B cell (primary cell): ENCODE data around the gene GDF7. TPM values are rescaled to one million over a fixed set of nuclear protein-coding genes. Genes with fewer than 3 reads are reported as not detected.

Experiments used
- ATAC-seq: fragments of 200-7000 bp; cut with Tn5 transposase; one replicate; pipeline ENCODE4 v1.10.0; 2021; ENCODE audit warnings: low read depth, mild to moderate bottlenecking, moderate number of reproducible peaks, moderate library complexity
- CTCF ChIA-PET: fragments of 350-600 bp; sonication (Branson Sonifier 250); formaldehyde crosslinking; loops from one replicate; lab custom pipeline; 2021; ENCODE audit warnings: antibody characterized with exemption, inconsistent platforms; lab: Charles Lee
- POLR2A ChIA-PET: fragments of 350-600 bp; sonication (Branson Sonifier 250); formaldehyde crosslinking; loops from one replicate; lab custom pipeline; 2021; ENCODE audit warnings: antibody characterized with exemption; lab: Charles Lee
- DNase-seq: peaks from one replicate; pipeline ENCODE4 v3.0.0; 2013
- H2AFZ ChIP-seq: 2 replicates; pipeline ENCODE4 v1.6.1; 2012; ENCODE audit warnings: mild to moderate bottlenecking, low read depth, low read length; ENCODE audit not compliant: insufficient read depth, poor library complexity, severe bottlenecking
- H3K27ac ChIP-seq, 2 donors: 1 replicate in 1 of 2; 2 replicates in 1 of 2; pipeline ENCODE4 v1.5.1; 2012 to 2013; ENCODE audit warnings: low read length in 2 of 2, mild to moderate bottlenecking in 2 of 2, moderate library complexity in 1 of 2
- H3K27me3 ChIP-seq, 4 experiments: fragments of 200-600 bp in 1 of 4; sonication (generic) in 1 of 4; replicated peaks in 1 of 4; 1 replicate in 2 of 4; 2 replicates in 2 of 4; pipeline versions ENCODE4 v1.6.1 to v1.7.0; 2013 to 2016; ENCODE audit warnings: low read length in 3 of 4, mild to moderate bottlenecking in 2 of 4, mixed read lengths in 1 of 4, moderate library complexity in 1 of 4; ENCODE audit not compliant: insufficient read depth in 4 of 4, control insufficient read depth in 3 of 4; ENCODE audit errors: control extremely low read depth in 1 of 4
- H3K36me3 ChIP-seq, 2 experiments: replicated peaks in 1 of 2; 1 replicate in 1 of 2; 2 replicates in 1 of 2; pipeline versions ENCODE4 v1.6.1 to v1.7.1; 2013; ENCODE audit warnings: low read length in 1 of 2; ENCODE audit not compliant: insufficient read depth in 2 of 2, control insufficient read depth in 1 of 2; ENCODE audit errors: control extremely low read depth in 1 of 2, extremely low read depth in 1 of 2
- H3K4me1 ChIP-seq, 2 donors: fragments of 200-600 bp in 1 of 2; sonication (generic) in 1 of 2; 1 replicate in 1 of 2; 2 replicates in 1 of 2; pipeline versions ENCODE4 v1.5.1 to v1.6.1; 2013 to 2017; ENCODE audit warnings: low read length in 2 of 2; ENCODE audit not compliant: control insufficient read depth in 2 of 2, insufficient read depth in 2 of 2
- H3K4me2 ChIP-seq: replicated peaks from 2 replicates; pipeline ENCODE3; 2012; ENCODE audit warnings: mild to moderate bottlenecking, low read depth, low read length; ENCODE audit not compliant: poor library complexity, severe bottlenecking
- H3K4me3 ChIP-seq, 5 experiments: fragments of 200-600 bp in 1 of 5; sonication (generic) in 1 of 5; 1 replicate in 3 of 5; 2 replicates in 2 of 5; pipeline versions ENCODE4 v1.5.1 to v1.7.0; 2011 to 2016; ENCODE audit warnings: low read length in 4 of 5, mild to moderate bottlenecking in 4 of 5, low read depth in 2 of 5, control low read depth in 1 of 5, moderate library complexity in 1 of 5; ENCODE audit not compliant: insufficient read depth in 1 of 5; ENCODE audit errors: control extremely low read depth in 1 of 5, extremely low read depth in 1 of 5
- H3K79me2 ChIP-seq: fragments of 200-600 bp; sonication (generic); one replicate; pipeline ENCODE4 v1.6.0; 2016; ENCODE audit warnings: low read length; ENCODE audit not compliant: control insufficient read depth, insufficient read depth
- H3K9ac ChIP-seq: fragments of 200-600 bp; sonication (generic); 2 replicates; pipeline ENCODE4 v1.6.1; 2017; ENCODE audit warnings: mild to moderate bottlenecking, low read length, moderate library complexity
- H3K9me3 ChIP-seq, 3 donors: one replicate each; pipeline versions ENCODE4 v1.6.1 to v1.7.1; 2013; ENCODE audit warnings: low read length in 2 of 3; ENCODE audit not compliant: control insufficient read depth in 2 of 3, insufficient read depth in 1 of 3; ENCODE audit errors: control extremely low read depth in 1 of 3
- H4K20me1 ChIP-seq: 2 replicates; pipeline ENCODE4 v1.6.0; 2012; ENCODE audit warnings: mild to moderate bottlenecking, low read length; ENCODE audit not compliant: insufficient read depth, control insufficient read depth, poor library complexity, severe bottlenecking
- H3K27ac Mint-ChIP-seq: one replicate; pipeline ENCODE4 v1.8.0; 2021; ENCODE audit warnings: mixed read lengths
- H3K27me3 Mint-ChIP-seq: one replicate; pipeline ENCODE4 v1.8.0; 2021; ENCODE audit warnings: mixed read lengths
- H3K4me1 Mint-ChIP-seq: one replicate; pipeline ENCODE4 v1.8.0; 2021; ENCODE audit warnings: mixed read lengths
- H3K4me3 Mint-ChIP-seq: one replicate; pipeline ENCODE4 v1.8.0; 2021; ENCODE audit warnings: mixed read lengths
- H3K9me3 Mint-ChIP-seq: one replicate; pipeline ENCODE4 v1.8.0; 2022; ENCODE audit warnings: mixed read lengths; ENCODE audit not compliant: insufficient read depth
- CTCF ChIP-seq: fragments of 200-600 bp; IDR thresholded peaks from one replicate; pipeline ENCODE4 v1.8.0; 2022; ENCODE audit warnings: antibody characterized with exemption, mild to moderate bottlenecking
- EZH2 ChIP-seq: IDR thresholded peaks from 2 replicates; pipeline ENCODE4 v1.6.1; 2012; ENCODE audit warnings: borderline replicate concordance, low read depth, mild to moderate bottlenecking, moderate library complexity, low read length; ENCODE audit not compliant: insufficient read depth, poor library complexity, severe bottlenecking
- WGBS: methylation state at CpG from one replicate; pipeline ENCODE4 v1.1.5; 2013; ENCODE audit warnings: missing lambda C conversion rate; ENCODE audit not compliant: insufficient coverage; 5-methylcytosine and 5-hydroxymethylcytosine counted together
- intact Hi-C: fragments of 100-400 bp; cut with micrococcal nuclease; formaldehyde crosslinking; loops from one replicate; pipeline ENCODE4 v1.10.0; 2022
- polyA plus RNA-seq: library from polyadenylated mRNA; depleted of rRNA; stranded (reverse); fragments of >200 nt; gene quantifications from 2 replicates; pipeline ENCODE4 v1.2.3, GENCODE V29; 2012
- total RNA-seq, 2 donors: library from RNA; stranded (reverse); fragments of 120-200 nt in 1 of 2; gene quantifications; 1 replicate in 1 of 2; 2 replicates in 1 of 2; pipeline versions ENCODE4 v1.2.3 to v1.2.4, GENCODE V29; 2013 to 2022

GDF7 gene
- total and polyA plus RNA-seq, 2 donors (not counting 1 experiment from before 2014, with no cell fraction given) = 7.0 to 15.3 TPM

- DNase-seq = no peak
- Mint-ChIP-seq H3K4me1 (peaks cover 5% of the 10 kb centered on the region), H3K4me3 (no peak overlapping the region), H3K27ac (no peak overlapping the region), H3K9me3 (no peaks in the 10 kb centered on the region), H3K27me3 (no peaks in the 10 kb centered on the region)
- no peak for ATAC-seq
- H2AFZ ChIP-seq = no peak overlapping the region
- no peak overlapping the region for H3K4me3 ChIP-seq
- peaks cover 14% of the 10 kb centered on the region for H4K20me1 ChIP-seq
- POLR2A ChIA-PET = no interaction called here
- no peak overlapping the region for H3K4me2 ChIP-seq
- no peaks in the 10 kb centered on the region for H3K9me3 ChIP-seq
- peaks cover 0 to 2% of the 10 kb centered on the region in 2 donors for H3K4me1 ChIP-seq
- no peak overlapping the region for H3K27ac ChIP-seq
- H3K27me3 ChIP-seq = no peaks in the 10 kb centered on the region
- TF ChIP-seq EZH2 (no peak), CTCF (no peak)
- intact Hi-C loops = no loop called here
- H3K36me3 ChIP-seq = peaks cover 0 to 20% of the 10 kb centered on the region in 2 experiments
- WGBS = 98% methylated on average over 5 of the region's 6 CpGs
- CTCF ChIA-PET = interaction anchor here (1.0 kb wide), 1 partner anchor 13 kb away, joined by 3 read pairs; no protein-coding TSS in a partner anchor
- peaks cover 3% of the 10 kb centered on the region for H3K79me2 ChIP-seq
- no peak overlapping the region for H3K9ac ChIP-seq
Observed at GRCh38 chr2:20629181-20629580, 37.8 kb upstream of the GDF7 start.

DNA sequence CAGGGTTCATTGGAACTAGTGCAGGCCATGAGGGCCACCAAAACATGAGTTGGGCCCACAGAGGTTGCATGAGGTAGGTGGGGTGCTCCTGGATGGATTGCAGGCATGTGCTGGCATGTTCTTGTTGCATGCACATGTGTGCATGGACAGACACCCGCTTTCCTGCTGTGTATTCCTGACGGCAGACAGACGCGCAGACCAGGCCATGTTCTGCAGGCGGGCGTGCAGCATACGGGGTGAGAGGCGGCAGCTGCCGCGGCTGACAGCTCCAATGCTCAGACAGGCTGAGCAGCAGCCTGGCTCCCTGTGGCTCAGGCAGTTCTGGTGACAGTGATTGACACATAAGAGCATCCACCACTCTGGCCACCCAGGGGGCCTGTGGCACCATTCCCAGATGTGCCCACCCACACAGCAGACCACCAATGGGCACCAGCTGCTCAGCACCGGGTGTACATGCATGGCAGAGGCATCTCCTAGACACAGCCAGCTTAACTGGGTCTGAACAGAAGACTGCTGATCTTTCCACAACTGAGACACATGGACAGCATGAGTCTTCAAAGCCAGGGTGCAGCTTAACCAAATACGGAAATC, 37.3 kb upstream of the GDF7 start:
- Mint-ChIP-seq H3K4me1 (peaks cover 5% of the 10 kb centered on the region), H3K27me3 (no peaks in the 10 kb centered on the region), H3K4me3 (no peak overlapping the region), H3K9me3 (no peaks in the 10 kb centered on the region), H3K27ac (no peak overlapping the region)
- H3K9ac ChIP-seq = no peak overlapping the region
- DNase-seq = no peak
- no peak overlapping the region for H2AFZ ChIP-seq
- peaks cover 3% of the 10 kb centered on the region for H3K79me2 ChIP-seq
- POLR2A ChIA-PET = no interaction called here
- intact Hi-C loops = no loop called here
- CTCF ChIA-PET = interaction anchor here (1.0 kb wide), 1 partner anchor 13 kb away, joined by 3 read pairs; no protein-coding TSS in a partner anchor
- peaks cover 0 to 15% of the 10 kb centered on the region in 2 experiments for H3K36me3 ChIP-seq
- H3K4me1 ChIP-seq = peaks cover 0 to 2% of the 10 kb centered on the region in 2 donors
- H3K4me2 ChIP-seq = no peak overlapping the region
- H3K27me3 ChIP-seq = no peaks in the 10 kb centered on the region
- no peak for ATAC-seq
- H3K27ac ChIP-seq = no peak overlapping the region
- 96% methylated on average over 11 of the region's 12 CpGs for WGBS
- H3K4me3 ChIP-seq = no peak overlapping the region
- peaks cover 14% of the 10 kb centered on the region for H4K20me1 ChIP-seq
- TF ChIP-seq EZH2 = no peak
- TF ChIP-seq CTCF = no peak
- H3K9me3 ChIP-seq = no peaks in the 10 kb centered on the region
